Measurements from ENCODE around the gene SMIM20.

Gene SMIM20

DNA sequence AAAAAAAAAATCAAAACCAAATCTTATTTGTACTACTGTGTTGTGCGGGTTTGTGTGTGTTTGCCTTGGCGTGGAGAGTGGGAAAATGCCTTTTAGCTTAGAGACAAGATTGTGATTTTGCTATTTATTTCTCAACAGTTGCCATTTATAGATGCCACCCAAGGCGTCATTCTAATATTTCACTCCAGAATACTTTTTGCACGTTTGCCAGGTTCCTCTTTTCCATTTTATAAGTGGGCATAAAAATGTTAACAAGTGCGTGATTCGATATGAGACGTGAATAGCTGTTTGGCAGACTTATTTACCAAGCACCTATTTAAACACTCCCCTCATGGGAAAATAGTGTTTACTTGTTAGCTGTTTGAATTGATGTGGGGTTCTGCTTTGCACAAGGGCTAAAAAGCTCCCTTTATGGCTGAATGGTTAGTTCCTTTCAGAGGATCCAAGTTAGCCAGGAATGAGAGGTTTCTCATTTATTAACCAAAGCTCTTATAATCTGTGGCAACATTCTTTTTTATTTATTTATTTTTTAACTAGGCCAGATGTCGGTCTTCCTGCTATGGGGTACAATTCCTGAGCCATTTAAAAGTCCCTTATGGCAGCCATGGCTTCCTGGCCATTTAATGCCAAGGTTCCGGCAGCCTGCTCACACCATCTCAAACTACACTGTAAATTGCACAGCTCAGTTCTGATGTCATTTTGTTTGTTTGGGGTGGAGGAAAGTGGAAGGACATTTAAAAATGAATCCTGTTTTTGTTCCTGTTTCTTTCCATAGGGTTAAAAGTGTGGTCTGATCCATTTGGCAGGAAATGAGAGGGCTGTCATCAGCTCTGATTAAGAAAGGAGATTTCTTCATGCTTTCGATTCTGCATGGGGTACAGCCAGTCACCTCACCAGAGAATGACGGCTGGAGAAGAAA lies 14.6 kb downstream of the SMIM20 start:
- ATAC-seq, result no peak

DNA sequence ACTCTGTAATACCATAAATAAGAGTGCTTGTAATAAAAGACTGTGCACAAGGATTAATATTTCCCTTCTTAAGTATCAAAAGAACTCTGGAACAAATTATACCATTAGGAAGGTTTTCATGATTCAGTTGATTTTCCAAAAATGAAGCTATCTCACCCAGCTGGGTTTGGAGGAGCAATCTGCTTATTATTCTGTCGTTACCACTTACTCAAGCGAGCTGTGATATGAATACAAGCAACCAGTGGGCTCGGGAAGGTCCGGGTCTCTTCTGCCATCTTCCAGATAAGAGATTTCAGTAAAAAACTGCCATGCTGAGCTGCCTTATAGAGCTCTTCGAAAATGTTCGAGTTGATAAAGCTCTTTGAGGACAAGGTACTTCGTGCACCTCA lies 15.3 kb downstream of the SMIM20 start:
- ATAC-seq, result no peak

DNA sequence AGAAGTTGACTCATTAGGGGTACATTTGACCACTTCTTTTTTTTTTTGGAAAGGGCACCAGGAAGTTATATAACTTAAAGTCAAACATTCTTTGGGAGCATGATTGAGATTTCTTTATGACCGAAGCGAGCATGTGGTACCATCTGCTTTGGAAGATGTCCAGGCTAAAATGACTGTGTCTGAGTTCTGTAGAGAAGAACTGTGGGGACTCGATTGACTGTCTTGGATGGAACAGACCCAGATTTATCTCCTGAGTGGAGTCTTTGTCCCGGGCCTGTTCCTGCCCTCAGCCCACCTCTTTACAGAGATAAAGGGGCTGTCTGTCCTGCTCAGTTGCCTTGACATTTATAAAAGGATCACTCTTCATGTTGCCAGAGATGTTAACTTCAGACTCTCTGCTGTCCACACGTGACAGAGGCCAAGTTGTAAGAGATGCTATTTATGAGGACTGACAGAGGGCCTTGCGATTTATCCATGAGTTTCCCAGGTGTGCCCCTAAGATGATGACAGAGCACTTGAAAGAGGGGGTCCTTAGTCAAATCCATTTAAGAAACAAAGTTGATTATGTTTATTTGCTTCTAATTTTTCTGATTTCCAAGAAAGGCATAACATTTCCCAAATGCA lies 16.8 kb downstream of the SMIM20 start:
- ATAC-seq, result no peak

DNA sequence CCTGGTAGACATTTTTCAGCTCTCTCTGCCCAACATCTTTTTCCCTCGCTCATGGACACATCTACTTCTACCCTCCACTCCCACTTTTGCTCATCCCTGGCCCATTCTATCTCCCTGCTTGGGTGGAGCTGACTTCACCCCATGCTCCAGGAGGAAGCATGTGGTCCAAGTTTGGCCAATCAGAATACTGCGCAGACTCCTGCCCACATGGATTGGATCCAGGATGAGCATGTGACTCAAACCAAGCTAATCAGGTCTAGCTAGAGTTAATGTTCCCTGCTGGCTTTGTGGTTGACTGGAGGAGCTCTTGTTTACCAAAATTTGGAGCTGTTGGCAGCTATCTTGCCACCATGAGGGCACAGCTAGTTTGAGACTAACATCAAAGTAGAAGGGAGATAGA lies 22.7 kb downstream of the SMIM20 start:
- no peak for ATAC-seq

DNA sequence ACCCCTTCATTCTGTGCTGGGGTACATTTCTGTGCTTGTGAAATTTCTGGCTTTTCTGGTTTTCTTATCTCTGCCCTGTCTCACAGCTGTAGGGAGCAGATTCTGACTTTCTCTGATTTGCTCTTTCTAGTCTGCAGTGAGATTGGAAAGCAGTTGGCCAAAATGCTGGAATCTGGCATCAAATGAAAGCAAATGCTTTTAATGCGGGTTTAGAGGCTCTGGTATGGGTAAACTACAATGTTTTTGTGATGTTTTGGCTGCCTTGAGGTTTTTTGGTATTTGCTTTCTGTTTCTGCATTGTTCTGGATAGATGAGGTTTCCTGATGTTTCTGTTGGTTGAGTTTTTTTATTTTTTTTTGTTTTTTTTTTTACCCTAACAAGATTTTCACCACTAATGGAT lies 23.8 kb downstream of the SMIM20 start:
- ATAC-seq, result no peak

DNA sequence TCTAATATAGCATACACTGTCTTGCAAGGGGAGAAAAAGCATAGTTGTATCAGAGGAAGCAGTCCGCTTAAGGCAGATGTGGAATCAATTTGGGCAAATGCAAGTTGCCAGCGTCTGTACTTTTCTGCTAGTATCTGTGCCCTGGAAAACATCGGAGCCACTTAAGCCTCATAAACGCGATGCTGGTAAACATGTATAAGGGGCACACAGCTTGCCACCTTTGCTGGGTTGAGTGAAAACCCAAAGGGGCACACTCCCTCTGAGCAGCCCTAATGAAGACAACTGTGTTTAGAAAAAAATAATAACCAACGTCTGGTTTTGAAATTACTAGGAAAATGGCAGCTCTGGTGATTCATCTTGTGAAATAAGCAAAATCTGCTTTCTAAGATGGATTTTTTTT lies 24.3 kb downstream of the SMIM20 start:
- peak; percentile 68 to 72 for ATAC-seq

DNA sequence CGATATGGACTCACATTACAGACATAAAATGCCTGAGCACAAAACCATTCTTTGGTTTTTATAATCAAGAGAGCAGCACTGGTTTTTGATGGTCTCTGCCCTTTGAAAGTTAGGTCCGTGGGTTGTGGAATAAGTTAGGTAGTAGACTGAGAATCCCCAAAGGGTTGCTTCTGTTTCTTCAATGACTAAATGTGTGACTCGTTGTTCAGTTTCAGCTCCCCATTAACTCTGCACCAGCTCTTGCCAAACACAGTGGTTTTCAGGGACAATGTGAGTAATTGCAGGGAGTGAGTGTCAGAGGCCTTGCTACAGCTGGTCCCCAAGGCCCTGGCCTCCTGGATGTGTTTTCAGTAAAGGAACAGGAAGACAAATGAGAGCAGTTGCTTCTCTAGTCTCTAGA lies 24.8 kb downstream of the SMIM20 start:
- ATAC-seq, result peak; percentile 84 to 95

DNA sequence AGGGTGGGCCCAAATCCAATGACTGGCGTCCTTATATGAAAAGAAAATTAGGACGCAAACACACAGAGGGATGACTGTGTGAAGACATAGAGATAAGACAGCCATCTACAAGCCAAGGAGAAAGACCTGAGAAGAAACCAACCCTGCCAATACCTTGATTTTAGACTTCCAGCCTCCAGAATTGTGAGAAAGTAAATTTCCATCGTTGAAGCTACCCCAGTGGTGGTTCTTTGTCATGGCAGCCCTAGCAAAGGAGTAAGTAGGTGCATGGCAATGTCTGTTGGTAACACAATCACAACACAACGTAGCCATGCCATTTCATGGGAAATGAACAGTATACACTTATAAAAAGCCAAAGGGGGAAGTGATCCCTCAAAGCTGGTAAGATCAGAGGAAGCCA lies 25.3 kb downstream of the SMIM20 start:
- ATAC-seq, result no peak

DNA sequence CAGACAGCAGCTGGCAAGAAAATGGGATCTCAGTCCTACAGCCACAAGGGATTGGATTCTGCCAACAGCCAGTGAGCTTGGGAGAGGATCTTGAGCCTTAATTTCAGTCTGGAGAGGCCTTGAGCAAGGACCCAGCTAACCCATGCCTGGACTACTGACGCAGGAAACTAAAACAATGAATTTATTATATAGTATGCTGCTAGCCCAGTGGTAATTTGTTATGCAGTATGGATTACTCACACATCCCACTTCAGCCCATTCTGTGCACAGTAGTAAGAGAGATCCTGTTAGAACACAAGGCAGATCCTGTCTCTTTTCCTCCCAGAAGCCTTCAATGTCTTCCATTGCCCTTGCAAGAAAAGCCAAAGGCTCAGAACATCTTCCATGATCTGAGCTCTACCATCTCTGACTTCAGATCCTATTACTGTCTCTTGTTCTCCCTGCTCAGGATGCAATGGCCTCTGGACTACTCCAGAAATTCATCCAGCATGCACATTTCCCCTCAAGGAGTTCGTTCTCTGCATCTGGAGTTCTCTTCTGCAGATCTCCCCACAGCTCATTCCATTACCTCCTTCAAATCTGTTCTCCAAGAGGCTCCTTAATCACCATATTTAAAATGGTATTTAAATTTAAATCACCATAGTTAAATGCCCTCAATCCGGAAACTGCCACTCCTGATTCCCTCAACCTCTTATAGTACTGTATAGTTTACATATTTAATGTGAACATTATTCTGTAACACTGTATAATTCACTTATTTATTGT lies 27.6 kb downstream of the SMIM20 start:
- no peak for ATAC-seq

DNA sequence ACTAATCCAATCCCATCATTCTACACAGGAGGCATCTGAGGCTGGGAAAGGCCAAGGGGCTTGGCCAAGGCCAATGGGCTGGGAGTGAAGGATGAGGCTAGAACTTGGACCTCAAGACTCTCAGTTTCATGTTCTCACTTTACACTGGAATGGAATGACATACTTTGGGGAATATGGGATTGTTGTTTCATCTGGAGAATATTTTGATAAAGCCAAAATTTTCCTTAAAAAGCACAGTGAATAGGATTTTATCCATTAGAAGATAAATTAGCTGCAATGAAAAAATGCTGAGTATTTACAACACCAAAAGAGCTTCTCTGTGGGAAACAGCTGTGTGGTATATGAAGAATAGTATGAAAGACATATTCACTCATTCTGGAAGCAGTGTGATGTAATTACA lies 29.3 kb downstream of the SMIM20 start:
- no peak for ATAC-seq

DNA sequence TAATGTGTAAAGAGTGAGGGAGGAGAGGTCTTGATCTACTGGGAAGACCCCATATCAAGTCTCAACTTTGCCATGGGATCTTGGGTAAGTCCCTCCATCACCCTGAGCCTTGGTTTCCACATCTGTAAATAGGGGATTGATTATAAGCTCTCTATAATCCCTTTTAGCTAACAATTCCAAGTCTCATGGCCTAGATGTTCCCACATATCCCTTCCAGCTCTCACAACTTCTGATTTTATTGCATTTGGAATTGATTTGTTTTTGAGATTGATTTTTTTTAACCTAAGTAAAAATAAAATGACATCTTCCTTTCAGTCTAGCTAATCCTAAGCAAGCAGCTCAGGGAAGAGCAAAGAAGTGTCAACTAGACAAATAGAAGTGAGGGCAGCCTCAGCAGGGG lies 29.8 kb downstream of the SMIM20 start:
- ATAC-seq, result no peak

DNA sequence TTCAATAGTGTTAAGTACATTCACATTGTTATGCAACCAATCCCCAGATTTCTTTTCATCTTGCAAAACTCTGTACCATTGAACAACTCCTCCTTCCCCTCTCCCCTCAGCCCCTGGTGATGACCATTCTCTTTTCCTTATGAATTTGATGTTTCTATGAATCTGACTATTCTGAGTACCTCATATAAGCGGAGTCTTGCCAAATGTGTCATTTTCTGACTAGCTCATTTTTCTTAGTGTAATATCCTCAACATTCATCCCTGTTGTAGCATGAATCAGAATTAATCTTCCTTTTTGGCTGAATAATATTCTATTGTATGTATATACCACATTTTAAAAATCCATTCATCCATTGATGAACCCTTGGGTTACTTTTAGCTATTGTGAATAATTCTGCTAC lies 34.0 kb downstream of the SMIM20 start:
- ATAC-seq, result no peak

DNA sequence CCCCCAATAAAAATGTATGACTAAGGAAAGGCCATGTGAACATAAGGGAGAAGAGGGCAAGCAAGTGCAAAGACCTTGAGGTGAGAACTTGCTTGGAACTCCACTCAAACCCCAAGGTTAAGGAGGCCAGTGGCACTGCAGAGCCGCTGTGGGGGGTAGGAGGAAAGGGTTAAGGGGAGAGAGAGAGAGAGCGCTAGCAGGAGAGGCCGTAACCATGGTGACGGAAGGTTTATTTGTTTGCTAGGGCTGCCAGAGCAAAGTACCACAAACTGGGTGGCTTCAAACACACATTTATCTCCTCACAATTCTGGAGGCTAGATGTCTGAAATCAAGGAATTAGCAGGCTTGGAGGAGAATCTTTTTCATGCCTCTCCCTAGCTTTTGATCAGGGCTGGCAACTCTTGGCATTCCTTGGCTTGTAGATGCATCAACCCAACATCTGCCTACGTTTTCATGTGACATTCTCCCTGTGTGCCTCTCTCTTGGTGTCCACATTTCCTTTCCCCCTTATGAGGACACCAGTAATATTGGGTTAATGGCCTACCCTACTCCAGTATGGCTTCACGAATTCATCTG lies 35.2 kb downstream of the SMIM20 start:
- ATAC-seq, result no peak

DNA sequence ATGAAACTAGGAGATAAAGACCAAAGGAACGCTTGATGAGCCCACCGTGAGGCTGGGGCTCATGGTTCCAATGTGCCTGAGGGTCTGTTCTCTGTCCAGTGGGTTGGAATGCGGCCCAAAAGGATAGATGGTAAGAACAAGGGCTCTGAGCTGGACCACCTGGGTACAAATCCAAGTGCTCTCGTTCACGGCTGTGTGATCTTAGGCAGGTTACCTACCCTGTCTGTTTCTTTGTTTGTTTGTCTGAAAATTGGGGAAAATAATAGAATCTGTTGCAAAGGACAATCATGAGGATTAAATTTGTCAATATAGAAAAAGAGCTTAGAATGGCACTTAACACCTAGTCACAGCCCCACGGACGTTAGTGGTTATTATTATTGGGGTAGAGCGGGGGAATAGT lies 36.0 kb downstream of the SMIM20 start:
- ATAC-seq, result no peak

DNA sequence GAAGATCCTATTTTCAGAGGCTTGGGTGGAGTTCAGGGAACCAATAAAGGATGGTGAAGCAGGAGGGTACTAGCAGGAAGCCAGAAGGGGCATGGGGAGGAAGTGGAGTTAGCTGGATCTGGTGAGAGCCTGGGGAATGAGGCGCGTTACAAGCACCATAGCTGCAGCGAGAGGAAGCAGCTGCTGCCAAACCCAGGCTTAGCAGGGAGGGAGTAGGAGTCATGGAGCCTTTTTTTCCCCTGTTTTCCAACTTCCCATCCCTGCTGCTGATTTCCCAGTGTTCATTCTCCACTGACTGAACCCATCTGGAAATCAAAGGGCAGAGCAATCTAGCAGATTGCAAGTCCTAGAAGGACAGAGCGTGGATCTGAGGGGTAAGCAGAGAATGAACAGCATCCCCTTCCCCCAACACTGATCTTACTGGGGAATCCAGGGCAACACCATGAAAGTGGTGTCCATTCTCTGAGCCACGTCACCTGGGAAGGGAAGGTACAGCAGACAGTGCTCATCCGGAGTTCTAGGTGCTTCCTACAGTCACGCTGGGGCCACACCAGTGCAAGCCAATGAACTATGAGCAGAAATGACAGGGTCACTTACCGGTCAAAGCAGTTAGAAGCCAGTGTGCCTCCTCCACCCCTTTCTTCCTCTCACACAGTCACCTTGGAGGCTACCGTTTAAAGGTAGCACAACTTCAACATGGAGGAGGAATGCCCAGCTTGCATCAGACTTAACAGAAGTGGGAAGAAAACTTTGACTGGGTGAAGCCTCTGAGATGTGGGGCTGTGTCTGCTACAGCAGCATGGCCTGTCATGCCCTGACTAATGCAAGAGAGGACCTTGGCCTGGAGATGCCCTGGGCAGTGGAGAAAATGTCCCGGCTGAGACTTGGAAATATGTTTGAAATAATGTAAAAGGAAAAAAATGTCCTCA lies 36.7 kb downstream of the SMIM20 start:
- no peak for ATAC-seq

DNA sequence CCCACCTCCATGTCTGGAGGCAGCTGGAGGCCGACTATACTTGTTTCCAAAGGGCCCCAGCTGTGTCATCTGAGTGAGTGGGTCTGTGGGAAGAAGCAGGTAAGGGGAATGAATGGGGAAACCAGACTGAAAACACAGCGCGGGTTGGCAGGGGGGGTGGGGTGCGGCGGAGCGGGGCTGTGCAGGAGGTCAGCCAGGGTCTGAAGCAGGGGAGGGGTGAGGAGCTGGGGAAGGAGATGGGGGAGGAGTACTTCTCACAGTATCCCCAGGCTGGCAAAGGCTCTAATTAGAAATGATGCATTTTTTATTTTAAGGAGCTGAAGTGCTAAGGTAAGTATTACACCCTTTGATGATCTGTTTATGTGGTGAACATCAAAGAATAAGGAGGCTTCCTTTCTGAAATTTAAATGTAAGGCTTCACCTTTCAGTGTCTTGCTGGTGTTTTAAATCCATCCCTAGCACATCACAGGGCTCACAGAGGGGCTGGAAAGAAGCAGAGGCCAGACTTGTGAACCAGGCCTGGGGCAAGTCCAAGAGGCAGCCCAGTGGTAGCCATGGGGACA lies 37.5 kb downstream of the SMIM20 start:
- ATAC-seq, result no peak

DNA sequence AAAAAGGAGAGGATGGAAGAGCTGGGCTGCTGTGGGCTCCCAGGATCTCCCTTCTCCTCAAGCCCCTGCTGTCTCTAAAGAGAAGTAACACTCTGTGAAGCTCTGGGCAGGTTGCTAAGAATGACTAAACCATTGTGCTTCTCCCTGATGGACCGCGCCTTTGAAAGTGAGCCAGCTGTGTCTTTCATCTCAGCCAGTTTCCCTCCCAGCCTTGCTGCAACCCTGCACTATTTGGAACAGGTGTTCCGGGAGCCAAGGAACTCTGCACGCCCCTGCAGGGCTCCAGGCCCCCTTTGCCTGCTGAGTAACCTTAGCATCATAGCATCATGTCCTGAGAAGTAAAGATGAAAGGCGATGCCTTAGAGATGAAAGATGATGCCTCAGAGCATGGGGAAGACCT lies 39.7 kb downstream of the SMIM20 start:
- ATAC-seq, result no peak

DNA sequence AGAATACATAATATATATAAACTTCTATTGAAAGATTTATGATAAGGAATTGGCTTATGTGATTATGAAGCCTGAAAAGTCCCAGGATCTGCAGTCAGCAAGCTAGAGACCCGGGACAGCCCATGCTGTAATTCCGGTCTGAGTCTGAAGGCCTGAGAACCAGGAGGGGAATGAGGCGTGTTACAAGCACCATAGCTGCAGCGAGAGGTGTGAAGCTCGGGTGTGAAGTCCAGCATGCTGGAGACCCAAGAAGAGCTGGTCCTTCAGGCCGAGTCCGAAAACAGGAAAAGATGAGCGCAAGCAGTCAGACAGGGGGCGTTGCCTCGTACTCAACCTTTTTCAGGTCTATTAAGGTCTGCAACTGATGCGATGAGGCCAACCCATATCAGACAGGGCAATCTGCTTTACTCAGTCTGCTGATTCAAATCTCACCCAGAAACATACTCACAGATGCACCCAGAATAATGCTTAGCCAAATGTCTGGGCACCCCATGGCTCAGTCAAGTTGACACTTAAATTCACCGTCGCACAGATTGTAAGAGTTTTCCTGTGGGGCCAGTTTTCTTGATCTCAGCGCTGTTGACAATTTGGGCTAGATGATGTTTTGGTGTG lies 40.4 kb downstream of the SMIM20 start:
- ATAC-seq, result no peak

DNA sequence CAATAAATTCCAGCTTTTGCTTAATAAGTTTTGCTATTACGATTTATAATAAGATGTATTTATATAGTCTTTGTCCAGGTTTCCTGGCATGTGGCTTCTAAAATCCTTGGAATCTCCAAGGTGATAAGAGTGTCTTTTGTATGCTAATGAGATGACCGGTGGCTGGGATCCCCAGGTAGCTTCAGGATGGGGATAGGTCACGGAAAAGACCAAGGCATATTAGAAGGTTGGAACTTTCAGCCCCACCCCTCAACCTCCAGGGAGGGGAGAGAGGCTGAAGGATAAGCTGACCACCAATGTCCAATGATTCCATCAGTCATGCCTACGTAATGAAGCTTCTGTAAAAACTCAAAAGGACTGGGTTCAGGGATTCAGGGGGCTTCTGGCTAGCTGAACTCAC lies 41.7 kb downstream of the SMIM20 start:
- ATAC-seq, result no peak

DNA sequence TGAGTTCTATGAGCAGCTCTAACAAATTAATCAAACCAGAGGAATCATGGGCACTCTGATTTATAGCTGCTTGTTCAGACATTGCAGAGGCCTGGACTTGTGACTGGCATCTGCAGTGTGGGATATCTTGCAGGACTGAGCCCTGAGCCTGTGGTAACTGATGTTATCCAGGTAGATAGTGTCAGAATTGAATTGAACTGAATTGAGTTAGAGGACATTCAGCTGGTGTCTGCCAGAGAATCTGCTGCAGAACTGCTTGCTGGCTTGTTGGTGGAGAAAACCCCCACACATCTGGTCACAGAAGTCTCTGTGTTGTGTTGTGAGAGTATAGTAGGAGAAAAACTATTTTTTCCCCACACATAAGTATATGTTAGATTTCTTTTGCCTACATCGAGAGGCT lies 42.2 kb downstream of the SMIM20 start:
- ATAC-seq, result no peak

DNA sequence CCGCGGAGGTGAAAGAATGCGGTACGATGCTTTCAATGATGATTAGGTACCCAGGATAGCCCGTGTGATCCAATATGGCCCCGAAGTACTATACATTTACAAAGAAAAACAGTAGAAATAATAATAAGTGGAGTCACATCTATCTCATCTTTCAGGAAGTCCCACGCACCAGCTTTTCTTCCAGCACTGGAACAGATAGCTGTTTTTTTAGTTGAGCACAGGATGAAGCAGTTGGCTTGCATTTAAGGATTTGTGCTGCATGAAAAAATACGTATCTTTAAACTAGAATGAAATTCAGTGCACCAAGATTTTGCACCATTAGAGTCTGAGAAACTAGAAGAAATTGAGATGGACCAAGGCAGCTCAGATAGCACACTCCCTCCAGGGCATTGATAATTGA lies 44.1 kb downstream of the SMIM20 start:
- ATAC-seq, result no peak
